Activated CD8-positive, alpha-beta memory T cell treated with anti-CD3 and anti-CD28 coated beads, Interleukin-2, amount 50 U/mL, for 1 hour (primary cell): ENCODE measurements around the gene SRSF4.
"Not testable (repeated sequence)": the region's sequence is repeated elsewhere in the genome, so short reads cannot be mapped to it uniquely, and the experiment has no call there.

Source experiments
- DNase-seq: peaks from one replicate; pipeline ENCODE4 v3.0.0-alpha.2; 2020; ENCODE audit errors: extremely low read depth

Gene SRSF4

DNA sequence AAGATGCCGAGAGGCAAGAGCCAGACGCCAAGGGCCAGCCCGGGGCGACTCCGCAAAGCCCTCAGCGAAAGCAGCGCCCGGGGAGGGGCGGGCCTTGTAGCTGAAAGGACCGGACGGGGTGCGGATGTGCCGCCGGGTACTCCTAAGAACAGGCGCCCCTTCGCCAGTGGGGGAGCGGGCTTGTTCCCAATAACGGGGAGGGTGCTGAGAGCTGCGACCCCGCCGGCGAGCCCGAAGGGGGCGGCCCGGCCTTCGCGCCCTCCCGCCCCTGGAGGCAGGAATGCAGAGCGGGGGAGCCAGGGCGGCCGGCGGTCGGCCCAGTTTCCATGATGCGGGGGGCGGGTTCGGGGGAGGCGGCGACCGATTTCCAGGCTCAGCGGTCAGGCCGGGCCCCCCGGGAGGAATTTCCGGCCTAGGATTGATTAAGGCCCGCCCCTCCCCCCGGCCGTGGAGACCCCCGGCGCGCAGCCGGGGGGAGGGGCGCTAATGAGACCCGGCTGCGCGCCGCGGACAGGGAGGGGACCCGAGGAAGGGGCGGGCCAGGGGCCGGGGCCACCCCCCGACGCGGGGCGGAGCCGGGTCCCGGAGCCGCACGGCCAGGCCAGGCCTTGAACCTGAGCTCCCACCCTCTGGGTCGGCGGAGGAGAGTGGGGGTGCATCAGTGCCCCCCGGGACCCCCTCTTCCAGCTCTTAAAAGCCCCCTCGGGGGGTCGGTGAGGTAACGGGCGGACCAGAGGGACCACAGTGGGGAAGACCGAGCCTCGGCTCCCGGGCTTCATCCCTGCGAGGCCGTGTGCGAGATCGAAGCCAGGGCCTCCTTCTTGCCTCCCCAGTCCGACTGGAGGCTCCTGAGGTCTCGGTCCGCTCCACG, 57.1 kb downstream of the SRSF4 start:
- no peak for DNase-seq

GRCh38 chr1:29123887-29124365, 57.8 kb downstream of the SRSF4 start, which contains the start of gene TMEM200B:
Gene TMEM200B (minus strand): TSS chr1:29123903. CDS start chr1:29121828, 2,075 bp downstream.
- DNase-seq, result no peak

DNA sequence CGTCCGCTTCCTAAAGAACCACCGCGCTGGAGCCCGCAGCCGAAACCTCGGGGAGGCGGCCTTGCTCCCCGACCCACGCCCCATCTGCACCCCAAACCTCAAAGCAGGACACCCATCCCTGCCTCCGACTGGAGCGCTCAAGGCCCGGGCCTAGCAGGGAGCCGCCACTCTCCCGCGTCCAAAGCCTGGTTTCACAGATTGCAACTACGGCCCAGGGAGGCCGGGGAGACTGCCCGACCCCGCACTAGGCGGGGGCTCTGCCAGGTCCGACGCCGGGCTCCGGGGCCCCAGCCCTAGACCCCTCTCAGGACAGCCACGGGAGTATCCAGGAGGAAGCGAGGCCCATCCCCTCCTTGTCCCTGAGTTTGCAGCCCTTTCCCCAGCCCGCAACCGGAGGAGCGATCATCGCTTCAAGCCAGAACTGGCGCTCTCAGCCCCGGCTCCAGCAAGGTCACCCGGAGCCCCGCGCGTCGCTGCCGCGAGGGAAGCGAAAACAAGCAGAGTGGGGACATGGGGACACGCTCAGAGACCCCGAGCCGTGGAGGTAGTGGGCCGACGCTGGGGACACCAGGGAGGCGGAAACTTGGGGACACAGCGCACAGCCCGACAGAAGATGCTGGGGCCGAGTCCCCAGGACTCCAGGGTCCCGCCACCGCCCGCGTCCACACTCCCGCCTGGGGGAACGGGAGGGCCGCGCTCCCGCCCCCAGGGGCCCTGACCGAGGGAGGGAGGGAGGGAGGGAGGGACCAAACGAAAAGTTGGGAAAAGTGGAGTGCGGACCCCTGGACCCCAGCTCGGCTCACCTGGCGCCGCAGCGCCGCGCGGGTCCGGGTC, 58.4 kb downstream of the SRSF4 start:
- DNase-seq, result no peak

GRCh38 chr1:29122682-29123052, 59.0 kb downstream of the SRSF4 start:
- DNase-seq, result no peak

DNA sequence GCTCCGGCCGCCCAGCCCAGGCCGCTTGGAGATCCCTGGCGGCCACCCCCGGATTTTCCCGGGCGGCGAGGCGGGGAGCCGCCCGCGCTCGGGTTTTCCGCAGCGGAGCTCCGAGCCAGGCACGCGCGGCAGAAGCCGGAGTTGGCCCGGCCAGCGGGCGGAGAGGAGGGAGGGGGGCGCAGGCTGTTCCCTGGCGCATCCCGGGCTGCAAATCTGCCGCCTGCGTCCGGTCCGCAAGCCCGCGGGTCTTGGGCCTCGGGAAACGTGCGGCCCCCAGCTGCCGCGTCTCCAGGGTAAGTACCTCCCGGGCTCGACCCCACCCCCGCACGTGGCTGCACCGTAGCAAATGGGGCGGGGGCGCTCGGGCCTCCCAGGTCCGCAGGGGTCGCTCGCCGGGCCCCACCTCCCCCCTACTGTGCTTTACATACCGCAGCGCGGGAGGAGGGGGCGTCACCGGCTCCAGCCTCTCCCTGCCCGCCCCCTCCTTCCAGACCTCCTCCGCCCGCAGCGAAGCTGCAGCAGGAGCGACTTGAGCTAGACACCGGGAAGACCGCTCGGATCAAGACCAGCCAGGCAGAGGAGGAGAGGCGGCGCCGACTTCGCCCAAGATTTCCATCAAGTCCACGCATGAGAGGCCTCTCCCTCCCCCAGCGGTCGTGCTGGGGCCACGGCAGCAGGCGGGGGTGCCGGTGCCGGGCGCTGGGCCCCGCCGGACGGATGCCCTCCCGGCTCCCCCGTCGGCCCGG, 59.6 kb downstream of the SRSF4 start:
- DNase-seq, result no peak

GRCh38 chr1:29121516-29121935, 60.2 kb downstream of the SRSF4 start:
- DNase-seq, result no peak

DNA sequence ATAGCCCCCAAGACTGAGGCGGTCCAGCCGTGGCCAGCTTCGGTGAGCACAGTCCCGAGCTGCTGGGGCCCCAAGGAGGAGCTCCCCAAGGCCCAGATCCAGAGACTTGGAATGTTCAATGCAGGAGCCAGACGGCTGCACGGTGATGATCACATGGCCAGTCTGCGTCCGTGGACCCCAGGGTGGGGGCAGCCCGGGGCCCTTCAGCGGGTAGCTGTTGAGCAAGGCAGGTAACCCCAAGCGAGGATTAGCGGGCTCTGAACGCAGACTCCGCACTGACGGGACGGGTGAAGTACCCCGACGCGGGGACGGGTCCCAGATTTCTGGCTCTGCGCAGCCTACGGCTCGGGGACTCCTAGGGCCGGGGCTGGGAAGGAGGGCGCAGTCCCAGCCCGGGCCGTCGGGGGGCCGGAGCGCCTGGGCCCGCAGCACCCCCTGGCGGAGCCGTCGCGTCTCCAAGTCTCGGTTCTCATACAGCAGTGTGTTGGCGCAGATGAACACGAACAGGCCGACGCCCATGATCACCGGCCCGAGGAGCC, 60.7 kb downstream of the SRSF4 start:
- no peak for DNase-seq

DNA sequence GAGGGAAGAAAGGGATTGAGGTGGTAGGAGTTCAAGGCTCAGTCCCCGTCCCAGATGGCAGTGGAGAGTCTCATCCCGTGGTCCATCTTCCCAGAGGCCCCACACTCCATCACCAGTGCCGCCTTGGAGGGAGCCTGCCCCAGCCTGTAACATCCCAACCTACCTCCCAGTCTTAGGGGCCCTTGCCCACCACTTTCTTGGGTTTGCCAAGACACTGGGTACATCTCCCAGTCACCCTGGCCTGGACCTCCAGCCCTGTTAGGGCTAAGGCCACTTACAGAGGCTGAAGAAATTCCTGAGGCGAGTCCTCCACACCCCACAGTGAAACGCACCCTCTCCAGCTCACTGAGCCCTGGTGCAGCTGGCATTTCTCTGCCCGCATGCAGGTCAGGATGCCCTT, 61.3 kb downstream of the SRSF4 start:
- DNase-seq, result no peak

DNA sequence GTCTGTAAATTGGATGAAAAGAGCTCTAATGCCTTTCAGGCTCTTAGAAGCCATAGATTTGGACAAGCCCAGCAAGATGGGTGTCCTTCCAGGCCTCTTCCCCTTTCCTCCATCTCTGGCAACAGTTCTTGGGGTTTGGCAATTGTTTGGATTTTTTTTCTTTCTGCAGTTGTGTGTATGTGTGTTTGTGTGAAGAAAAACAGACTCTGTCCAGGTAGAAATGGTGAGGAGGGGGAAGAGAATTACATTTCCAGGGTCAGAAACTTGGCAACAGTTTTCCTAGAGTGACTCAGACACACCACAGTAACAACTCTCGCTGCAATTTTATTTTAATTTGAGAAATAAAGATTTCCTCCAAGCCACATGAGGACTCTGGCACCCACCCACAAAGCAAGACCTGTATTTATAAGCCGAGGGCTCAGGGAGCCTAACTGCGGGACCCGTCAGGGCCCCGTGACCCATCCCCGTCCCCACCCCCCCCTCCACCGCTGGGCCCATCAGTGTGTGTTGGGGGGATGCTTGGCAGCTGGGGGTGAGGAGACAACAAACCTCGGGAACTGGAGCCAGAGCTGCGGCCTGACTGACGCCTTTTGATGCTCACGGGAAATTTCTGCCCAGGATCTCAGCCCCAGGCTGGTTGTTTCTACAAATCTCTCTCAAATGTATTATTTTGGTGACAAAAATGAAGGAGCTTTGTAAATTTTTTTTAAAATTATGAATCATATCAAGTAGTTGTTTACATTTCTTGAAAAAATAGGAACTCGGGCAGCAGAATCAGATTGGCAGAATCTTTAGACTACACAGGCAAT, 62.4 kb downstream of the SRSF4 start:
- no peak for DNase-seq

DNA sequence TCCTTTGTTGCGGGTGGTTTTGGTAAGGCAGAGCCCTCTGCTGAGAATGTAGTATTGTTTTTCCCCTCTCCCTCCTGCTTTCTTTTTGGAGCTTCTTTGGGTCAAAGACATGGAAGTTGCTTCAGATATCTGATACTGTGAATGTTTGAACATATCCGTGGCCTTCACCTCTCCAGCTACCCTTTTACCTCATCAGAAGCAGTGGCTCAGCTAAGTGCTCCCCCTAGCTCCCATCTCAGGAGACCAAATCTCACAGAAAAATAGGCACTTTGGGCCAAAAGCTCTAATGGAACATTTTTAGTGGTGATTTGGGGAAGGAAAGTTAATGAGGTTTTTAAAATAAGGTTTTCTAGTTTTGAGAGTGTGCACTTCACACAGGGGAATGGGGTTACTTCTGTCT, 64.3 kb downstream of the SRSF4 start:
- no peak for DNase-seq

- no peak for DNase-seq
Measured at GRCh38 chr1:29114654-29115053, 67.0 kb downstream of the SRSF4 start.

- no peak for DNase-seq
Measured at GRCh38 chr1:29113413-29114117, 68.1 kb downstream of the SRSF4 start.

GRCh38 chr1:29112705-29113412, 68.8 kb downstream of the SRSF4 start:
- no peak for DNase-seq

- DNase-seq, result not testable (repeated sequence)
Measured at GRCh38 chr1:29108041-29108440, 73.7 kb downstream of the SRSF4 start.

GRCh38 chr1:29105822-29106221, 75.9 kb downstream of the SRSF4 start:
- no peak for DNase-seq

DNA sequence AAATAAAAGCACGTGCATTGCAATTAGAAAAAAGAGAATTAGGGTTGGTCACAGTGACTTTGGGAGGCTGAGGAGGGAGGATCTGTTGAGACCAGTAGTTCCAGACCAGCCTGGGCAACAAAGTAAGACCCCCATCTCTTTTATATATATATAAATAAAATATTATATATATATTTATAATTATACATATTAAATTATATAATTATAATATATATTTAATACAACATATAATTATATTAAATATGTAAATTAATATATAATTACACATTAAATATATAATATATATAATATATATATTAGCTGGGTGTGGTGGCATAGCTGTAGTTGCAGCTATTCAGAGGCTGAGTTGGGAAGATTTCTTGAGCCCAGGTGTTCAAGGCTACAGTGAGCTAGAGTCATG, 81.2 kb downstream of the SRSF4 start:
- DNase-seq, result no peak

- no peak for DNase-seq
Measured at GRCh38 chr1:29099286-29099685, 82.4 kb downstream of the SRSF4 start.
